Immature natural killer cell (primary cell): ENCODE data around the gene ASIP. TPM values are rescaled to one million over a fixed set of nuclear protein-coding genes. Genes with fewer than 3 reads are reported as not detected.

Experiments
- DNase-seq, 3 donors: peaks; one replicate each; pipeline ENCODE4 v3.0.0; 2022; ENCODE audit warnings: mixed read lengths in 1 of 3
- H3K27ac Mint-ChIP-seq, 6 donors: one replicate each; pipeline ENCODE4 v1.8.0; 2020; ENCODE audit warnings: mixed read lengths in 6 of 6, mild to moderate bottlenecking in 5 of 6, inconsistent platforms in 4 of 6, moderate library complexity in 3 of 6
- H3K27me3 Mint-ChIP-seq, 3 donors: one replicate each; pipeline ENCODE4 v1.8.0; 2020 to 2021; ENCODE audit warnings: low read depth in 3 of 3, mild to moderate bottlenecking in 3 of 3, mixed read lengths in 3 of 3, moderate library complexity in 3 of 3, inconsistent platforms in 1 of 3
- H3K36me3 Mint-ChIP-seq, 3 donors: one replicate each; pipeline ENCODE4 v1.8.0; 2020; ENCODE audit warnings: mixed read lengths in 3 of 3, inconsistent platforms in 2 of 3, mild to moderate bottlenecking in 2 of 3
- H3K4me1 Mint-ChIP-seq, 2 donors: one replicate each; pipeline ENCODE4 v1.8.0; 2020; ENCODE audit warnings: inconsistent platforms in 2 of 2, mild to moderate bottlenecking in 2 of 2, mixed read lengths in 2 of 2, moderate library complexity in 1 of 2
- H3K4me3 Mint-ChIP-seq, 5 donors: one replicate each; pipeline ENCODE4 v1.8.0; 2020; ENCODE audit warnings: mild to moderate bottlenecking in 5 of 5, mixed read lengths in 5 of 5, inconsistent platforms in 3 of 5, moderate library complexity in 3 of 5
- H3K9me3 Mint-ChIP-seq, 6 donors: one replicate each; pipeline ENCODE4 v1.8.0; 2020; ENCODE audit warnings: mild to moderate bottlenecking in 6 of 6, mixed read lengths in 6 of 6, inconsistent platforms in 4 of 6, moderate library complexity in 3 of 6
- polyA plus RNA-seq, 3 donors: library from polyadenylated mRNA; unstranded; fragments of 300-500 nt; fragmentation: Illumina TruSeq; gene quantifications; one replicate each; pipeline ENCODE4 v1.2.3, GENCODE V29; 2021

Gene ASIP
- polyA plus RNA-seq, 3 donors from 2014 or later: 0.43 TPM; not detected in 2

GRCh38 chr20:34312544-34313217 lies 71.5 kb downstream of the ASIP start:
- DNase-seq: peak; percentile 85 to 88 (median 87)
- Mint-ChIP-seq H3K27me3 (peaks cover 6 to 7% (median 7%) of the 10 kb centered on the region in 3 donors), H3K4me3 (peak overlapping the region; percentile 30 to 56 (median 39)), H3K36me3 (no peaks in the 10 kb centered on the region), H3K27ac (peak overlapping the region in 2 of 6 donors; percentile 70 to 82), H3K4me1 (peaks cover 19 to 23% of the 10 kb centered on the region in 2 donors), H3K9me3 (peaks cover 0 to 2% (median 0%) of the 10 kb centered on the region in 6 donors)

- no peak for DNase-seq
- peaks cover 6 to 7% (median 7%) of the 10 kb centered on the region in 3 donors for H3K27me3 Mint-ChIP-seq
- no peak overlapping the region for H3K4me3 Mint-ChIP-seq
- peaks cover 0 to 6% (median 0%) of the 10 kb centered on the region in 6 donors for H3K9me3 Mint-ChIP-seq
- peaks cover 19 to 23% of the 10 kb centered on the region in 2 donors for H3K4me1 Mint-ChIP-seq
- H3K27ac Mint-ChIP-seq: no peak overlapping the region
- no peaks in the 10 kb centered on the region for H3K36me3 Mint-ChIP-seq
Observed at GRCh38 chr20:34315236-34315635, 74.0 kb downstream of the ASIP start.

GRCh38 chr20:34316196-34316814 lies 75.1 kb downstream of the ASIP start:
- peaks cover 19 to 23% of the 10 kb centered on the region in 2 donors for H3K4me1 Mint-ChIP-seq
- H3K36me3 Mint-ChIP-seq: no peaks in the 10 kb centered on the region
- DNase-seq: no peak
- no peak overlapping the region for H3K4me3 Mint-ChIP-seq
- H3K9me3 Mint-ChIP-seq: peaks cover 0 to 4% (median 0%) of the 10 kb centered on the region in 6 donors
- peaks cover 3 to 7% (median 6%) of the 10 kb centered on the region in 3 donors for H3K27me3 Mint-ChIP-seq
- H3K27ac Mint-ChIP-seq: no peak overlapping the region

Other genes with a start within 250 kb of the ASIP start
- gene RALY, start 247.5 kb upstream of the ASIP start, polyA plus RNA-seq: 100 to 1,000 TPM; 271 to 323 (median 273) TPM
- 10 to 100 TPM; 19.9 to 22.9 (median 20.7) TPM for gene EIF2S2, start 129.2 kb upstream of the ASIP start, polyA plus RNA-seq
- gene AHCY, start 61.9 kb downstream of the ASIP start, polyA plus RNA-seq: 10 to 100 TPM; 18.4 to 19.3 (median 18.5) TPM
- gene ITCH, start 121.8 kb downstream of the ASIP start, polyA plus RNA-seq: 10 to 100 TPM; 27.3 to 72.5 (median 35.7) TPM